Activated CD4-positive, CD25-positive, alpha-beta regulatory T cell (primary cell): ENCODE measurements around the gene USP3.
A peak's percentile ranks its signal among the peaks of the same experiment; 100 is the strongest.

Experiments
- DNase-seq, 4 experiments: peaks; one replicate each; lab custom pipeline; 2025; lab: John Stamatoyannopoulos, UW

The USP3 gene, protein sequence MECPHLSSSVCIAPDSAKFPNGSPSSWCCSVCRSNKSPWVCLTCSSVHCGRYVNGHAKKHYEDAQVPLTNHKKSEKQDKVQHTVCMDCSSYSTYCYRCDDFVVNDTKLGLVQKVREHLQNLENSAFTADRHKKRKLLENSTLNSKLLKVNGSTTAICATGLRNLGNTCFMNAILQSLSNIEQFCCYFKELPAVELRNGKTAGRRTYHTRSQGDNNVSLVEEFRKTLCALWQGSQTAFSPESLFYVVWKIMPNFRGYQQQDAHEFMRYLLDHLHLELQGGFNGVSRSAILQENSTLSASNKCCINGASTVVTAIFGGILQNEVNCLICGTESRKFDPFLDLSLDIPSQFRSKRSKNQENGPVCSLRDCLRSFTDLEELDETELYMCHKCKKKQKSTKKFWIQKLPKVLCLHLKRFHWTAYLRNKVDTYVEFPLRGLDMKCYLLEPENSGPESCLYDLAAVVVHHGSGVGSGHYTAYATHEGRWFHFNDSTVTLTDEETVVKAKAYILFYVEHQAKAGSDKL

DNA sequence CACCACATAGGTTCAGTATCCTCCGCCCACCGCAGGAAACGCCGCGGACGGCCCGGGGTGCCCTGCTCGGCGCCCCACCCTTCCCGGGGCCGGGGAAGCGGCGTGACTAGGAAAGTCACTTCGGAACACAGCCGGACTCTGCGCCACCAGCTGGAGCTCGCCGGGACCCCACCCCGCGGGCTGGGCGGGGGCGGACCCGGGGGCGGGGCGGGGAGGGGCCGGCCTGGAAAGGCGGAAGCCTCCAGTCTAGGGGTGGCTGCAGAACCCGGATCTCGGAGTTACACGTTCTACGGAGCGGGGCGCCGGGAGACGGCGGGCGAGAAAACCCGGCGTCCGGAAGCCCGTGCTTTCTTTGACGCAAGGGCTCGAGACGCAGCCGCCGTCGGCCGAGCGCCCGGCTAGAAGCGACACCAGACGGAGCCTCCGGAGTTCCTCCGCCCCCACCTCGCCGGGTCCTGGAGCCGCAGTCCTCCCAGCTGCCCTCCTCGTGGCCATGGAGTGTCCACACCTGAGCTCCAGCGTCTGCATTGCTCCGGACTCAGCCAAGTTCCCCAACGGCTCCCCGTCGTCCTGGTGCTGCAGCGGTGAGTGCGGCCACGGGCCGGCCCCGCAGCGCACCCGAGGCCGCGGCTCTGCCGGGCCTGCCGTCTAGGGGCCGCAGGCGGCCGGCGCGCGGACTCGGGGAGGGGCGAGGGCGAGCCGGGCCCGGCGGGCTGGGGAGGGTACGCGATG, at the start of gene USP3:
USP3 (plus strand) TSS at position 347 of the 732 bp plus-strand sequence; CDS start at position 494, 147 bp downstream.
- DNase-seq: peak; percentile 85 to 91 (median 87)

DNA sequence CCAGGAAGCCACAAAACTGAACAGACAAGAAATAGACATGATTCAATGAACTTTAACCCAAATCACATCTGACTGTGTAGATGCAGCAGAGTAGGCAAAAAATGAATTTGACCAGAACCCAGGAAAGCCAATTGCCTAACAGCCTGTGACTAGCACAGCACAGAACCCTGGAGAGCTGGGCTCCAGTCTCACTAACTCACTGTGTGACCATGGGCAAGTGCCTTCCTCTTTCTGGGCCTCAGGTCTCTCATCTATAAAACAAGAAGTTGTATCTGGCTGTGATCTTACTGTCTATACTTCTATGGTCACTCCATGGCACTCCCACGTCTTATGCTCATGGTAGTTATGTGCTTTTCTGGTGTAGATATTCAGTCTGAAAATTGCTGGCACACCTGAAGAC, 48.1 kb upstream of the USP3 start:
- DNase-seq: no peak

DNA sequence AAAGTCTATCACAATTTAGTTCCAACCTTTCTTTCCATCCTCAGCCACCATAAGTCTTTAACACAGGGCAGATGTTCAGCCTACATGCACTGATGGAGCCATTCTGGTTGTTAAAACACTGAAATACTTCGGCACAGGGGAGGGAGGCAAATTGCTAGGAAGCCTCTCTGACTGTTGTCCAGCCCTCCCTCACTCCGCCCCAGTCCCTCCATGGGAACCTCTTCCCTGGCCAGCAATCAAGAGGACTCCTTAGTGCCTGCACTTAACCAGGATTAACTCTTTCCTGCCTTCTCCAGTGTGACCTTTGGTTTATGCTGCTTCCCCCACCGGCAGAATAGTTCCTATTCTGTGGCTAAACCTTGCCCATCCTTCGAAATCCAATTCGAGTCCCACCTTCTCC, 47.0 kb upstream of the USP3 start:
- DNase-seq: no peak

DNA sequence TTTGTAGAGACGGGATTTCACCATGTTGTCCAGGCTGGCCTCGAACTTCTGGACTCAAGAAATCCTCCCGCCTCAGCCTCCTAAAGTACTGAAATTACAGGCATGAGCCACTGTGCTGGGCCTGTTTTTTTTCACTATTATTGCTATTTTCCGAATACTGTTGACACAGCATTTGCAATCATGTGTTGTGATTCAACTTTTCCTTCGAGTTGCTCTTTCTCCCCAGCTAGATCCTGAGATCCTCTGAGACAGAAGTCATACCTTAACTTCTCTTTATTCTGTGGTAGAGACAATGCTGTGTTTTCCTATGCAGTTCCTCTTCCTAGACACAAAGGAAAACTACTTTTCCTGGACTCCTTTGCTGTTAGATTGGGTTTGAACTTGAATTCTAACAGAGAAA, 46.4 kb upstream of the USP3 start:
- no peak for DNase-seq

DNA sequence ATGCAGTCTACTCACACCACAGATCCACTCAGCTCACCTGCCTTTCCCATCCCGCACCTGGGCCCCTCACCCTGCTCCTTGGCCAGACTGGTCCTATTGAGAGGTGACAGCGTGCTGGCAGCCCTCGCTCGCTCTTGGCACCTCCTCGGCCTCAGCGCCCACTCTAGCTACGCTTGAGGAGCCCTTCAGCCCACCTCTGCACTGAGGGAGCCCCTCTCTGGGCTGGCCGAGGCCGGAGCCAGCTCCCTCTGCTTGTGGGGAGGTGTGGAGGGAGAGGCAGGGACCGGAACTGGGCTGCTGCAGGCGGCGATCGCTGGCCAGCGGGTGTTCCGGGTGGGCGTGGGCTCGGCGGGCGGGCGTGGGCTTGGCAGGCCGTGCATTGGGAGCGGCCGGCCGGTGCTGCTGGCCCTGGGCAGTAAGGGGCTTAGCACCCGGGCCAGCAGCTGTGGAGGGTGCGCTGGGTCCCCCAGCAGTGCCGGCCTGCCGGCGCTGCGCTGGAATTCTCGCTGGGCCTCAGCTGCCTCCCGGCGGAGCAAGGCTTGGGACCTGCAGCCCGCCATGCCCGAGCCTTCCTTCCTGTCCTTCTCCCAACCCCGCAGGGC, 45.5 kb upstream of the USP3 start:
- no peak for DNase-seq

DNA sequence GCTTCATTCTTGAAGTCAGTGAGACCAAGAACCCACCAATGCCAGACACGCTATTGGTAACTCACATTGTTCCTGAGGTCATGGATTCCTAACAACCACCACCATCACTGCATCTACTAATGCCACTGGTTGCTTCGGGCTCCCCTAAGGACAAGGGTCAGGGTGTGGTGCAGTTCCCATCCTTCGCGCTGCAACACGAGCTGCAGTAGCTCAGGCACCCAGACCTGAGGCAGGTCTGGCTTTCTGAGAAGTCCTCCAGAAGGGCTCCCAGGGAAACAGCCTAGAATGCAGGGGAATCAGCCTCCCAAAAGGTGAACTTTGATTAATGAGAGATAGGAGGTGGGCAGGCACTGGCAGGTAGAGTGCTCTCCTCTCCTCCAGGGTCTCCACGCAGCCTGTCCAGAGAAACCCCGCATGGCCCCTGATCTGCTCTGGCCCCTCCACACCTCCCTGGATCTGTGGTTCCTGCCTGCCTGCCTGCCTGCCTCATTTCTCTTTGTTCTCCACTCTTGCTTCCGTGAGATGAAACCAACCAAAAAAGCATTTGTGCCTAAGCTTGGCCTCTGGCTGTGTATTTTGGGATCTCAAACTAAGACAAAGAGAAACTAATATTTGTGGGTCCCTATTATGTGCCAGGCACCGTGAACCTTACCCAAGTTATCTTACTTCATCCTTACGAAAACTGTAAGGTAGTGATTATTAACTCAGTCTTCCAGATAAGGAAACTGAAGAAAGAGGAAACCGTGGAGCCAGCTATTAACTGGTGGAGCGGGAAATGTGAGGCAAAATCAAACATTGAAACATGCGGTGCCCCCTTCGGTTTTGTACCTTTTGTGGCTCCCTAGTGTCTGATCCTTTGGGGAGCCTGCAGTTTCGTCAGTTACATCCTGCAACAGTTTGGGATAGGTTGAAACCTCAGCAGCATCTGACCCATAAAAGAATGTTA, 43.9 kb upstream of the USP3 start:
- DNase-seq: no peak

DNA sequence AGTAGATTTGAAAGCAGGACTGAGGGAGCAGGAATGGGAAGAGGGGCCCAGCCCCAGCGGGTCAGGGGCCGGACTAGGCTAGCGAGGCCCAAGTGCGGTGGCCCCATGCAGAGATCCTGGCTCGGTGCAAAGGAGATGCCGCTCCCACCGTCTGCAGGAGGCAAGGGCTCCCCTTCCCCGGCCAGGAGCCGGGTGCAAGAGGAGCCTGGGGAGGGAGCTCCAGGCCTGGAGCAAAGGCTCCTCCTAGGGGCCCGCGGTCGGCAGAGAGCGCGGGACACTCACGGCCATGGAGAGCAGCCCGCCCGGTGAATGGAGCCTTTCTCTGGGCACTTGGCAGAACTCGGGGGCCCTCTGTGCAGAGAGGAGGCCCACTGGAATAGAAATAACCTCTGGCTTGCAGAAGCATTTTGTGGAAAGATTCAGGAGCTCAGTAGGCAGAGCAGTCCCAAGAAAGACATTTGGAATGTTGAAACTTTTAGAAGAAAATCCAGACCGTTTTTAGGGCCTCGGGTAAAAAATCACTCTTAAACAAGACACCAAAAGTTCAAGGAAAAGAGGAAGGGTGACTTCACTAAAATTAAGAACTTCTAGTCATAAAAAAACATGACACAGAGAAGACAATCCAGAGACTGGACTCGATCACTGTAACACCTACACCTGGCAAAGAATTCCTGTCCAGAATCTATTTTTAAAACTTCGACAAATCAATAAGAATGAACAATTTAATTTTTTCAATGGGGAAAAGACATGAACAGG, 43.0 kb upstream of the USP3 start:
- no peak for DNase-seq

DNA sequence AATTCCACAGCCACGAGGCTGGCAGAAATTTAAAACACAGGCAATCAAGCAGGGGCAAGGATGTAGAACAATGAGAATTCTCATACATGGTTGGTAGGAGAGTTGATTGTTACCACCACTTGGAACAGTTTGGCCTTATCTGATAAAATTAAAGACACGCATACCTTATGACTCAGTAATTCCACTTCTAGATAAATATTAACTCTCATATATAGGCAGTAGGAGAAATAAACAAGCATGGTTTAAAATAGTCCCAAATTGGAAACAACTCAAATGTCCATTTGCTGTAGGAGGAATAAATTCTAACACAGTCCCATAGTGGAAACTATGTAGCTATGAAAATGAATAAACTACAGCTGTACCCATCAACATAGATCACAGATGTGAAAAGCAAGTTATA, 42.3 kb upstream of the USP3 start:
- no peak for DNase-seq

DNA sequence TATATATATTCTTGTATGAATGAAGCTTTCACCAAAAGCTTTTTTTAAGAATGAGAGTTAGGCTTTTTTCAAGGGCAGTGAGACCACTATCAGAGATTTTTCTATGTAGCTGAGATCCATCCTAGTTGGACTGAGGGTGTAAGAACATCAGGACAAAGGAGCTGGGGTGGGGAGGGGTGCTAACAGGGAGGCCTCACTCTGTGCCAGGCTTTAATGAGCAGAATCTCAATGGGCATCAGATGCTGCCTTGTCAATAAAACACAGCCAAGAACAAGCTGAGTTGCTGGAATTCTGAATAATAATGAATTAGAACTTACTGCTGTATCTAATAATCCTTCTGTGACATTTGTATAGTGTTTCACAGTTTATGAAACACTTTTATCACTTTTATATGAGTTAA, 41.4 kb upstream of the USP3 start:
- DNase-seq: no peak

DNA sequence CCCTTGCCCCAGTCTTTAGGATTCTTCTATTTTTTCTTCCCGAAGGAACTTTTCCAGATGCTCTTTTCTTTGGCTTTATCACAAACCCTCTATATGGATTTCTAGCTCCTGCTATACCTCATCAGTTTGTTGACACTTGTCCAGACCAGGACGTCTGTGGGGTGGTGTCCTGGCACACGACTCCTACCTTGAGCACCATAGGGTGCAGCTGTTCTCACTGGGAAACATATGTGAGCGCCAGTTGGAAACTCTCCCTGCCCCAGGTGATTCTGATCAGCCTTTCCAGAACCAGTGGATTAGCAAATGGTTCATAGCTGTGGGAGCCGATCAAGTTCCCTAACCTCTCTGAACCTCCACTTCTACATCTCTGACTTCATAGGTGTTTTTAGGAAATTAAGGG, 40.6 kb upstream of the USP3 start:
- no peak for DNase-seq

DNA sequence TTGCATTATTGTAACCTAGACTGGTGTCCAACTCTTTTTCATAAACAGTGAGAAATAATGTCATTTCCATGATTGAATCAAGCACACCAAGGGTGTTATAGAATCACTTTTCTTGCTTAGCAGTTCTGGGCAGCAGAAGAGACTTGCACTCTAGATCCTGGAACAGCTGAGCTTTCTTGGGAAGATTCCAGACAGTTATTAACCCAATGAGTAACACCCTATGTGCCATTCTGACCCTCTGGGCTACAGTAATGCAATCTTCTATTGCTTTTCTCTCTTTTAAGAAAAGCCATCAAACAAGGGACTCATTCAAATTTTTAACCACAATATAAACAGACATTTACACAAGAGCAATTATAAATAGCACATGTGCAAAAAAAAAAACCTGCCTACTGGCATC, 39.3 kb upstream of the USP3 start:
- no peak for DNase-seq

DNA sequence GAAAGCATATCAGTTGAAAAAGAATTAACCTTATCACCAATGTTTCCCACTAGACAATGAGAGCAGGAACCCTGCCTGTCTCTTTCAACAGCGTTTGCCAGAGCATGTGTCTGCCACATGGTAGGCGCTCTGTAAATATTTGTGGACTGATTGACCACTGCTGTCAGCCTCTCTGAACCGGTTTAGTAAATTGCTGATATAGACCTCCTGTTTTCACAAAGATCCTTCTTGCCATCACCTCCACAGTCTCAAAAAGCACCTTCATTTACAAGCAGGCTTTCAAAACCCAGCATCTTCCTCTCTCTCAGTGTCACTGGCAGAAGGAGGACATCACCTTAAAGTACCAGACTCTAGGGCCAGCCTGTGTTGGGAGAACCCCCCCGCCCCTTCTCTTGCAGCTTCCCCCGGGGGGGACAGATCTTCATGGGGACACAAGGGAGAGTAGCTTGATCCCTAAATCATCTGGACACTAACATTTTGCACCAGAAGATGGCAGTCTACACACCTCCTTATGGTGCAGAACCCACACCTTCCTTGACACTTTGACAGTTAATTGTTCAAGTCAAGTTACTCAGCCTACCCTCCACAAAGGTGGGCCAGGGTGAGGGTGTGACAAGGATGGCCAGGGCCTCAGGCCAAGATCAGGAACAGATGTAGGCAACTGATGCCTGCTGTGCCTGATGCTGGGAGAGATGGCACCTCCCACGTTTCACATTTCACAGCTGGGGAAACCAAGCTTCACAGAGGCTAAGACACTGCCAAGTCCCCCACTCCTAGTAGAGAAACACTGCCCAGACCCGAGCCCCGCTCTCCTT, 37.8 kb upstream of the USP3 start:
- DNase-seq: peak in 2 of 4 experiments; percentile 16 to 20

DNA sequence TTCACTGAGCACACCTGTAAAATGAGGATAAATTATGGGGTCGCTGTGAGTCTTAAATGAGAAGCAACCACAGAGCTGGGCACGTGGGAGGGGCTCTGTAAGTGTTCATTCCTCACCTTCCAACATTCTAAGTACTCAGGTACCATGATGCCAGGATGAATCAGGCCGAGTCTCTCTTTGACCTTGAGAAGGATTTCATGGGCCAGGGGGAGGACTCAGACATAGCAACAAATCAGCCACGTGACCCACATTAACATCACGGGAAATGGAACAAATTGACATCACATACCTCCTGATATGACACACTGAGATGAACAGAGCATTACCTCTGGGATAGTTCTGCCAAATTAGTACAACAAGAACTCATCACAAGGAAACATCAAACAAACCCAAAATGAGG, 35.2 kb upstream of the USP3 start:
- DNase-seq: no peak

DNA sequence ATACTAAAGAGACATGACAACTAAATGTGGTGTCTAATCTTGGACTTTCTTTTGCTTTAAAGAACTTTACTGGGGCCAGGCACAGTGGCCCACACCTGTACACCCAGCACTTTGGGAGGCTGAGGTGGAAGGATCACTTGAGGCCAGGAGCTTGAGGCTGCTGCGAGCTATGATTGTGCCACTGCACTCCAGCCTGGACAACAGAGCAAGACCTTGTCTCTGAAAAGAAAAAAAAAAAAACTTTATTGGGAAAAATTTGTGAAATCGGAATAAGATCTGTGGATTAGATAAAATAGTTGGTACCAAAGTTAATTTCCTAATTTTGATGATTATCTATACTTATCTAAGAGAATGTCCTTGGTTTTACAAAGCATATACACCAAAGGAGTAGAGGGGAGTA, 34.4 kb upstream of the USP3 start:
- DNase-seq: no peak

DNA sequence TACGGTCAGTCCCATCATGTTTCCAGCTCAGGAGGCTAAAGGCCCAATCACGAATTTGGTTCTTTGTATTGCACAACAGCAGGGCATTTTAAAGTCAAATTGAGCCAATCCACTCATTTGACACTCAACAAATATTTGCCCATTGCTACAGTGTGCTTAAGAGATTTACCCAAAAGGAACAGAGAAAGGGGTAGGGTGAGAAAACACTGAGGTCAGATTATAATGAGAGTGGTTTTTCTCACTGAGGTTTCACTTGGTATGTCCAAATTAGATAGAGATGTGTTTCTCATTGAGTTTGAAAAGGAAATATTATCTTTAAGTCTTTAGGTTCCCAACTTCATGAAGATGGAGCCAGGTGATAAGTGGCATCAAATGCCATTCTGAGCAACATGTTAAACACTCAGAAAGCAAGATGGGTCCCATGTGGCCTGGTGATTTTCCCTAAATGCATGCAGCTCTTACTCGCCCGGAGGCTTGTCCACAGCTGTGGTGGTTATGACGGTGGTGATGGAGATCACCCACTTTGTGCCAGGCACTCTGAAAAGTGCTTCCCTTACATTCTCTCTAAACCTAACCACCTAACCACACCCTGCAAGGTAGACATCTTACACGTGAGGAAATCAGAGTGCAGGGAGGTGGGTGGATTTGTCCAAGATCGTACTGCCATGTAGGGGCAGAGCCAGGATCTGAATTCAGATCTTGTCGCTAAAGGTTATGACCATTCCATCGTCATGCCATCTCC, 31.2 kb upstream of the USP3 start:
- no peak for DNase-seq

DNA sequence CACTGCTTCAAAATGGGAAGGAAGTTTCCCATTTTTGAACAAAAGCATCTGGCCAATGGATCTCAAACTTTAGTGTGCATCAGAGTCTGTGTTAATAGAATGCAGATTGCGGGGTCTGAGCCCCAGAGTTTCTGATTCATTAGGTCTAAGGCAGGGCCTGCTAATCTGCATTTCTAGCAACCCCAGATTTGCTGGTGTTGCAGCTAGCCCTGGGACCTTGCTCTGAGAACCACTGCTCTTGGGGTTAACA, 30.7 kb upstream of the USP3 start:
- no peak for DNase-seq

DNA sequence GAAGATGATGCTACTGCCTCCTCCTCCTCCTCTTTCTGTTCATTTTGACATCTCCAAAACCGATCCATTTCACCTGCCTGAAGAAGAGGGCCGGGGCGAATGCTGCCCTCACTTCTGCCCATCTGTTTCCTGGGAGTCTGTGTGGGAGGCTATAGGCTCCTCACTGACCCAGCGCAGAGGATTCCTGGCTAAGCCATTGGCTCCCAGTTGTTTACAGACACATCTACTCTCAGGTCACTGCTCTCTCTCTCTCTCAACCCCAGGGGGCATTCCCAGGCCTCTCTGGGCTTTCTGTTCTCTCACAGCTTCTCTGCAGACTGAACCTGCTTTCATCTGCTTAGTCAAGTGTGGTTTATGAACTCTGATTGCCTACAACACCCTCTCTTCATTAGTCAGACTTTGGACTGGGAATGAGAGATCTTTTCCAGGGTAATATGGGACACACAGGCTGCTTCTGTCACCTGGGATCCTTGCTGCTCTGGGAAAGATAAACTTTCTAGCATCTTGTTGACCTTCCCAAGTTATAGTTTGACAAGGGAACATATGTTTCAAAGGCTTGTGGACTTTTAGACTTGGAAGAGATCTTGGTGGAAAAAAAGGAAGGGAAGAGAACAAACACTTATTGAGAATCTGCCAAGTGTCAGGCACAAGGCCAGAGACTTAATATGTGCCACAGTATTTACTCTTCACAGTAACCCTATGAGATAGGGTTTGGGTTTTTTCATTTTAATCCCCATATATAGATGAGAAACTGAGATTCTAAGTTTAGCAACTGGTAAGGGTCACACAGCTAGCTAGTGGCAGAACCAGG, 30.2 kb upstream of the USP3 start:
- DNase-seq: no peak

DNA sequence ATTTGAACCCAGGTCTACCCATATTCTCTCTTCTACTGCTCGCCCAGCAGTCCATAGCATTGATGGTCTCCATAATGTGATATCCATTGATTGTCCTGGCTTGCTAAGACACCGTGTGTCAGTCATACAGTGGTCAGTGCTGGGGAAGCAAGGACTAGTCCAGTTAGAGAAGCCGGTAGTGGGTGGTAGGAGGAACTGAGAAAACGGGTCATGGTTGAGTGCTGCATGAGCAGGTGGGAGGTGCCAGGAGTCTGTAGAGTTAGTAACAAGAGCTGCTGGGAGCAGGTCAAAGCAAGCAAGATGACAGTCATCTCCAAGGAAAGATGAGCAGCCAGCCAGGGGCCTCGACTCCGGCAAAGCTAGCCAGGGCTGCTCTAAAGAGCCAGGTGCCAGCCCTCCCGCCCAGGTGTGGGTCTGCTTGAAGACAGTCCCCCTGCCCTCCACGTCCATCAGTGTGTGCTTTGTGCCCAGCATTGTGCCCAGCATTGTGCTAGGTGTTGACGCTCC, 29.5 kb upstream of the USP3 start:
- DNase-seq: no peak

DNA sequence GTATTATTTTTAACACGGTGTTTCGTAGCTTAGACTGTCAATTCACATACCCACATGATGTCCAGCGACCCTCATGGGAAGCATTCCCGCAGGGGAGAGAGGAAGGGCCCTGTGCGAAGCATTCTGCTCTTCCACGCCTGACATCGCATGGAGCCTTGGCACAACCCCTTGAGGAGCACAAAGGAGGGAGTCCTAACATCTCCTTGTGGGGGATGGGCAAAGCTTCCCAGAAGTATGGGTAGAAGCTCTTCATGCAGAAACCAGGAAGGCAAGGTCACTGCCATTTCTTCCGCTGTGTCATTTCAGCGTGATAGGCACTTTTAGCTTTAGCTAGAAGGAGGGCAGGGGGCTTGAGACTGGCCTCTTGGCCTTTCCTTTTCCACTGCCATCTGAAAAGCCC, 28.7 kb upstream of the USP3 start:
- no peak for DNase-seq
